Measurements from ENCODE around the gene RABEP1.

GRCh38 chr17:5329784-5330557 is 47.9 kb downstream of the RABEP1 start:
- TF ChIP-seq ZNF565 (CRISPR knock-in tag; conservative IDR thresholded peaks at IDR 0.05; ENCODE audit: low read depth) (no peak), CREB5 (CRISPR knock-in tag; IDR thresholded peaks at IDR 0.05; ENCODE audit: low read depth) (no peak), ARNTL (CRISPR knock-in tag; IDR thresholded peaks at IDR 0.05; ENCODE audit: borderline replicate concordance, low read depth) (no peak), RARB (CRISPR knock-in tag; IDR thresholded peaks at IDR 0.05) (no peak), TOX (CRISPR knock-in tag; IDR thresholded peaks at IDR 0.05; ENCODE audit: borderline replicate concordance) (no peak), PATZ1 (CRISPR knock-in tag; IDR thresholded peaks at IDR 0.05; ENCODE audit: borderline replicate concordance) (no peak), ZFP30 (CRISPR knock-in tag; IDR thresholded peaks at IDR 0.05) (no peak), SNAI2 (CRISPR knock-in tag; IDR thresholded peaks at IDR 0.05) (no peak), POU6F1 (CRISPR knock-in tag; IDR thresholded peaks at IDR 0.05; ENCODE audit: borderline replicate concordance, low read depth) (no peak), ZNF8 (CRISPR knock-in tag; IDR thresholded peaks at IDR 0.05) (no peak), ZC3H10 (CRISPR knock-in tag; IDR thresholded peaks at IDR 0.05) (no peak), OSR1 (CRISPR knock-in tag; IDR thresholded peaks at IDR 0.05) (no peak), ESRRG (CRISPR knock-in tag; IDR thresholded peaks at IDR 0.05) (no peak)

Data from SK-N-SH treated with all-trans-retinoic acid at 6 μM for 48 hours (cell line).